ENCODE measurements around the gene BTBD9. TPM values are rescaled to one million over a fixed set of nuclear protein-coding genes. Genes with fewer than 3 reads are reported as not detected.

BTBD9 gene
- total RNA-seq, 1 experiment from 2014 or later, result 8.9 TPM

DNA sequence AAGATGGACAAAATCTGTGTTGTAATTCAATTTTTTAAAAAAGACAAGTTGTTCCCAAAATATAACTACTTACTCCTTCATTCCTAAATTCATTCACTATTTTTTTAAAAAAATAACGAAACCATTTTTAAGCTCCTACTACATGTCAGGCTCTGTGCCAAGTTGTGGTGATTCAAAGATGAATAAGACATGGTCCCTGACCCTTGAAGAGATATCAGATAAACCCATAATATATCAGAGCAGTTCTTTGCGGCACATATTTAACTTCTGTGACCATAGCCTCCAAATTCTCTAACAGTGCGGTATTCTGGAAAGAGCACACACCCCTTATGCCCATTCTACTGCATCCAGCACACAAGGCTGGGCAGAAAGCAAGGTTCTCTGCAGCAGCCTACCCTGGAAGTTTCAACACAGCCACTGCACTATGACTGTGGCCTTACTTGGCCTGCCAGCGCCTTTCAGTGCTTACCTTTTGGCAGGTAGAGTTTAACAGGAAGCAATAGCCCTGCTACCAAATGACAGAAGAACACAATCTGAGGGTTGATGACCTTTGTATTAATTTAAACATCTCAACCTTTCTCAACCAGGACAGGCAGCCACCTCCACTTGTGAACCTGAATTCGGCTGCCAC lies 406.5 kb downstream of the BTBD9 start:
- H3K36me3 Mint-ChIP-seq (ENCODE audit: insufficient read depth in 1 of 3, low read depth in 3 of 3), result peaks cover 0 to 4% (median 3%) of the 10 kb centered on the region in 3 experiments; a peak in 2 of 7 replicates
- H3K23me2 ChIP-seq (ENCODE audit: insufficient read length, low read depth, low read length, poor library complexity, severe bottlenecking), result no peaks in the 10 kb centered on the region
- no peak overlapping the region for H3K4ac ChIP-seq (ENCODE audit: low read depth, low read length)
- no peak overlapping the region for H3K9ac ChIP-seq (ENCODE audit: extremely low read depth, insufficient read length, low read length)
- TF ChIP-seq, protein P1, sequence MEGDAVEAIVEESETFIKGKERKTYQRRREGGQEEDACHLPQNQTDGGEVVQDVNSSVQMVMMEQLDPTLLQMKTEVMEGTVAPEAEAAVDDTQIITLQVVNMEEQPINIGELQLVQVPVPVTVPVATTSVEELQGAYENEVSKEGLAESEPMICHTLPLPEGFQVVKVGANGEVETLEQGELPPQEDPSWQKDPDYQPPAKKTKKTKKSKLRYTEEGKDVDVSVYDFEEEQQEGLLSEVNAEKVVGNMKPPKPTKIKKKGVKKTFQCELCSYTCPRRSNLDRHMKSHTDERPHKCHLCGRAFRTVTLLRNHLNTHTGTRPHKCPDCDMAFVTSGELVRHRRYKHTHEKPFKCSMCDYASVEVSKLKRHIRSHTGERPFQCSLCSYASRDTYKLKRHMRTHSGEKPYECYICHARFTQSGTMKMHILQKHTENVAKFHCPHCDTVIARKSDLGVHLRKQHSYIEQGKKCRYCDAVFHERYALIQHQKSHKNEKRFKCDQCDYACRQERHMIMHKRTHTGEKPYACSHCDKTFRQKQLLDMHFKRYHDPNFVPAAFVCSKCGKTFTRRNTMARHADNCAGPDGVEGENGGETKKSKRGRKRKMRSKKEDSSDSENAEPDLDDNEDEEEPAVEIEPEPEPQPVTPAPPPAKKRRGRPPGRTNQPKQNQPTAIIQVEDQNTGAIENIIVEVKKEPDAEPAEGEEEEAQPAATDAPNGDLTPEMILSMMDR (conservative IDR thresholded peaks at IDR 0.05), result no peak
- no peak overlapping the region for H2BK20ac ChIP-seq (ENCODE audit: low read depth, low read length, poor library complexity, severe bottlenecking)
- no peak overlapping the region for H3K56ac ChIP-seq (ENCODE audit: insufficient read length, low read depth, low read length)
- no peaks in the 10 kb centered on the region for H4K20me1 ChIP-seq (ENCODE audit: control insufficient read depth, insufficient read depth, insufficient read length)
- H3K18ac ChIP-seq (ENCODE audit: insufficient read length, low read depth, low read length), result no peak overlapping the region
- no peaks in the 10 kb centered on the region for H3K79me1 ChIP-seq (ENCODE audit: insufficient read depth, low read depth, low read length, poor library complexity, severe bottlenecking)
- H3K27me3 Mint-ChIP-seq (ENCODE audit: low read depth), result no peaks in the 10 kb centered on the region
- no peak for DNase-seq
- no peak overlapping the region for H2BK120ac ChIP-seq (ENCODE audit: low read depth, low read length, poor library complexity, severe bottlenecking)
- H3K27ac ChIP-seq (ENCODE audit: insufficient read length, low read depth, low read length), result no peak overlapping the region
- no peak overlapping the region for H3K4me2 ChIP-seq (ENCODE audit: insufficient read depth, insufficient read length, low read length)
- no peak overlapping the region for H3K14ac ChIP-seq (ENCODE audit: insufficient read depth, low read length)
- H3K4me3 Mint-ChIP-seq, result no peak overlapping the region
- H2BK15ac ChIP-seq (ENCODE audit: low read depth, low read length), result no peak overlapping the region
- WGBS (ENCODE audit: extremely low coverage, insufficient read length, low lambda C conversion rate), result 100% methylated on average over 1 of the region's 5 CpGs
- no peak overlapping the region for H2AK5ac ChIP-seq (ENCODE audit: insufficient read length, low read length)
- H3K23ac ChIP-seq (ENCODE audit: insufficient read length, low read depth, low read length), result no peak overlapping the region
- H2BK5ac ChIP-seq (ENCODE audit: insufficient read length, low read length), result no peak overlapping the region
- H2AFZ ChIP-seq (ENCODE audit: low read length), result no peak overlapping the region
- H2BK12ac ChIP-seq (ENCODE audit: insufficient read length, low read depth, low read length), result no peak overlapping the region
- H4K5ac ChIP-seq (ENCODE audit: insufficient read length, low read depth, low read length), result no peak overlapping the region
- peaks cover 36 to 50% of the 10 kb centered on the region in 2 experiments for H3K4me1 Mint-ChIP-seq
- H3K4me1 ChIP-seq (ENCODE audit: insufficient read depth, low read length), result peaks cover 12% of the 10 kb centered on the region; the same call in 1 of the 2 replicates
- no peaks in the 10 kb centered on the region for H3K9me3 ChIP-seq (ENCODE audit: control insufficient read depth, low read depth, low read length)
- peaks cover 0 to 3% of the 10 kb centered on the region in 2 experiments; a peak in 1 of 5 replicates for H3K9me3 Mint-ChIP-seq
- H4K8ac ChIP-seq (replicated peaks; ENCODE audit: insufficient read length, low read depth, low read length), result no peak overlapping the region
- H3T11ph ChIP-seq (ENCODE audit: low read length), result no peak overlapping the region
- no peak overlapping the region for H4K91ac ChIP-seq (ENCODE audit: insufficient read length, low read depth, low read length)
- no peaks in the 10 kb centered on the region for H3K79me2 ChIP-seq (ENCODE audit: insufficient read depth, low read length)
- peak overlapping the region in 1 of 3 experiments; percentile 7; a peak in 1 of 7 replicates for H3K27ac Mint-ChIP-seq
- H3K27me3 ChIP-seq (ENCODE audit: insufficient read depth, low read length), result no peaks in the 10 kb centered on the region

Measured in H9 (cell line).